ENCODE measurements around the gene PRPS2. TPM values are rescaled to one million over a fixed set of nuclear protein-coding genes. Genes with fewer than 3 reads are reported as not detected.

PRPS2 gene
- total RNA-seq, 2 donors from 2014 or later: 71.4 to 74.1 TPM

DNA sequence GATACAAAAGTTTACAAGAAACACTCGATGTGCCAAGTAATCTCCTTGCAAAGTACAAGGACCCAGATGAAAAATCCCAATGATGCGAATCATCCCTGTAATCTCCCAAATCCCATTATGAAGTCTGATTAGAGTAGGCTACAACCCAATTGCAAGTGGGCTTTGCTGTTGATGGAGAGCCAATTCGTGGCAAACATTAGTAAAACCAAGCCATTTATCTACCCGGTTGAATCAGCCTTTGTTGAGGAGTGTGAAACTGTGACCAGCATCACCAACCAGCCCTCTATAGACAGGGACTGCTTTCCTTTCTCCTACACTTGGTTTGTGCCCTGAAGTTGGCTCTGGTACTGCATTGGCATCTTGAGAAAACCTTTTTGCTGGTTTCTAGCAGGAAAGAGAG is 1.2 kb upstream of the PRPS2 start:
- DNase-seq (no peak), ATAC-seq (replicated peaks in 1 of 2) (no peak)
- Mint-ChIP-seq H3K9me3 (no peaks in the 10 kb centered on the region), H3K27ac (peak overlapping the region; percentile 77), H3K4me1 (ENCODE audit: low read depth) (peaks cover 15% of the 10 kb centered on the region), H3K27me3 (ENCODE audit: low read depth) (peaks cover 18% of the 10 kb centered on the region), H3K36me3 (ENCODE audit: insufficient read depth in 2 of 2) (peaks cover 2 to 7% of the 10 kb centered on the region in 2 donors), H3K4me3 (peak overlapping the region; percentile 79 to 86)

DNA sequence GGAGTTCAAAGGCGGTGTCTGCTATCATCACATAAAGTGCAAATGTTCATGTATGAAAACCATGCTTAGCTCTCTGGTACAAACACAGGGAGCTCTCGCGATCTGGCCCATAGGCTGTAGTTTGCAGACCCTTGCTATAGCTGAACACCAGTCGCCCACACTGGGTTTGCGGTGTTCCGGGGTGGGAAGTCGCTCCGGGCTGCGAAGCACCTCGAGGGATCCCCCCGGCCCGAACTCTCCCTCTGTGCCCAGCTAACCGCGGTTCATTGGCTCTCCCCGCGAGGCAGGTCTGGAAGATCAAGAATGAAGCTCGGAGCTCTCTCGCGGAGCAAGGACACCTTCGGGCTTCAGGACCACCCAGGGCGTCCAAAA is 341 bp upstream of the PRPS2 start:
- H3K9me3 Mint-ChIP-seq: no peaks in the 10 kb centered on the region
- H3K27me3 Mint-ChIP-seq (ENCODE audit: low read depth): peaks cover 14% of the 10 kb centered on the region
- peak; percentile 27 to 42 for ATAC-seq (replicated peaks in 1 of 2)

DNA sequence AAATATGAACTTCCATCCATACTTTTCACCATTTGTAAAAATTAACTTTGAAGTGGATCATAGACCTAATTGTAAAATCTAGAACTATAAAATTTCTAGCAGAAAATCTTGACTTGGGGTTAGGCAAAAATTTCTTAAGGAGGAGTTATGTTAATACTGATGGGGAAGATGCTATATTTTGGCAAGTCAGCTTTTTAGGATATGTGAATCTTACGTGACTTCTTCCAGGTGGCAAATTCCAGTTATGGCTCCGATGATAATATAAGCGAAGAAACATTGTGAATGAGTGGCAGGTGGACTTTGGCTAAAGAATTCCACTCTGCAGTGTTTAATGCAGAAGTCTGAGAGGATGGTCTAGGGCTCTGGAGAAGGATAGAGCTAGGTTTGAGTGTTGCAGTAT is 1.5 kb downstream of the PRPS2 start:
- Mint-ChIP-seq H3K36me3 (ENCODE audit: insufficient read depth in 2 of 2) (peaks cover 2 to 12% of the 10 kb centered on the region in 2 donors), H3K4me3 (peak overlapping the region; percentile 84 to 92), H3K4me1 (ENCODE audit: low read depth) (peaks cover 15% of the 10 kb centered on the region), H3K27ac (peak overlapping the region; percentile 57), H3K9me3 (no peaks in the 10 kb centered on the region), H3K27me3 (ENCODE audit: low read depth) (peaks cover 8% of the 10 kb centered on the region)
- ATAC-seq (replicated peaks in 1 of 2) (no peak), DNase-seq (no peak)

More for the DNA sequence above, 341 bp upstream of the PRPS2 start:
- H3K36me3 Mint-ChIP-seq (ENCODE audit: insufficient read depth in 2 of 2): peaks cover 2 to 10% of the 10 kb centered on the region in 2 donors
- H3K27ac Mint-ChIP-seq: no peak overlapping the region
- DNase-seq: no peak
- H3K4me3 Mint-ChIP-seq: peak overlapping the region; percentile 79 to 86
- peaks cover 15% of the 10 kb centered on the region for H3K4me1 Mint-ChIP-seq (ENCODE audit: low read depth)

DNA sequence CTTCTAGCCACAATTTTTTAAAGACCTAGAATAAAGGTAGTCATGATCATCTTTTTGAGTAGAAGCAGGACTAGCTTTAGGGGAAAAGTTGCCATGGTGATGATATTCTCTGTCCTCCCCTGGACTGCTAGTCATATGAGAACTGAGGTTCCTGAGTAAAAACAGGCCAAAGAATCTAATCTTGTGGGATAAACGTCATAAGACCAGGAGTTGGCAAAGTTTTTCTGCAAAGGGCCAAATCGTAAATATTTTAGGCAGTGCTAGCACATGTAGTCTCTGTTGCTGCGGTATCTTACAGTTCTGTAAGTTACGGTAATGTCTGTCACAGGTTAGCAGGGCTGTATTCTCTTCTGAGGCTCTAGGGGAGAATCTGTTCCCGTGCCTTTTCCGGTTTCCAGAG is 3.4 kb downstream of the PRPS2 start:
- Mint-ChIP-seq H3K27ac (no peak overlapping the region), H3K27me3 (ENCODE audit: low read depth) (peaks cover 8% of the 10 kb centered on the region), H3K36me3 (ENCODE audit: insufficient read depth in 2 of 2) (peaks cover 2 to 13% of the 10 kb centered on the region in 2 donors), H3K9me3 (no peaks in the 10 kb centered on the region), H3K4me1 (ENCODE audit: low read depth) (peaks cover 15% of the 10 kb centered on the region), H3K4me3 (no peak overlapping the region)
- no peak for ATAC-seq (replicated peaks in 1 of 2)
- DNase-seq: no peak

DNA sequence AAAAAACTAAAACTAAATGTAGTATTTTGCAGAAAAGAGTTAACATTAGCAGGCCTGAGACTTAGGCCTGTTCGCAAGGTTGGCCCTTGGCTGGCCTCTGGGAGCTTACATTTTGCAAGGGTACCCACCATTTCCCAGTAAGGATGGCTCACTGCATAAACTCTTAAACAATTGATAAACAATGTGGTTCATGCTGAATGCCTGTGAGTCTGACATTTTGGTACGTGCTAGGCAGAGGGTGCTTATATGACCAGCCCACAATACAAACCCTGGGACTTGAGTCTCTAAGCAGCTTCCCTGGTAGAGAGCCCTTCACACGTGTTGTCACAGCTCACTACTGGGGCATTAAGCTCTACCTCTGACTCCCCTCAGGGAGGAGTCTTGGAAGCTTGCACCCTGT is 7.4 kb downstream of the PRPS2 start:
- no peak for ATAC-seq (replicated peaks in 1 of 2)
- Mint-ChIP-seq H3K36me3 (ENCODE audit: insufficient read depth in 2 of 2) (peaks cover 3 to 23% of the 10 kb centered on the region in 2 donors), H3K4me1 (ENCODE audit: low read depth) (peaks cover 21% of the 10 kb centered on the region), H3K4me3 (no peak overlapping the region), H3K9me3 (no peaks in the 10 kb centered on the region), H3K27ac (no peak overlapping the region), H3K27me3 (ENCODE audit: low read depth) (no peaks in the 10 kb centered on the region)
- DNase-seq: no peak

DNA sequence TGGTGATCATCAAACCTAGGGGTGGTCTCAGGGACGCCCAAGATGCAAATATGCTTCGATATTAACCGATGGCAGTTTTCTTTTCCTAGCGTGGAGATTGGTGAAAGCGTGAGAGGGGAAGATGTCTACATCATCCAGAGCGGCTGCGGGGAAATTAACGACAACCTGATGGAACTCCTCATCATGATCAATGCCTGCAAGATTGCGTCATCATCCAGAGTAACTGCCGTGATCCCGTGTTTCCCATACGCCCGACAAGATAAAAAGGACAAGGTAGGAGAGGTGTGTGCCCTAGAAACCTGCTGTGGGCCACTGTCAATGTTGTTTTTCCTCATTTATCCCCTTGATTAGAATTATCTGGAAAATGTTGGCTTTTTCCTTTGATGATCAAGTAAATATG is 7.9 kb downstream of the PRPS2 start:
- Mint-ChIP-seq H3K36me3 (ENCODE audit: insufficient read depth in 2 of 2) (peaks cover 3 to 23% of the 10 kb centered on the region in 2 donors), H3K27me3 (ENCODE audit: low read depth) (no peaks in the 10 kb centered on the region), H3K4me3 (no peak overlapping the region), H3K4me1 (ENCODE audit: low read depth) (peaks cover 24% of the 10 kb centered on the region), H3K27ac (no peak overlapping the region), H3K9me3 (no peaks in the 10 kb centered on the region)
- DNase-seq (no peak), ATAC-seq (replicated peaks in 1 of 2) (no peak)

DNA sequence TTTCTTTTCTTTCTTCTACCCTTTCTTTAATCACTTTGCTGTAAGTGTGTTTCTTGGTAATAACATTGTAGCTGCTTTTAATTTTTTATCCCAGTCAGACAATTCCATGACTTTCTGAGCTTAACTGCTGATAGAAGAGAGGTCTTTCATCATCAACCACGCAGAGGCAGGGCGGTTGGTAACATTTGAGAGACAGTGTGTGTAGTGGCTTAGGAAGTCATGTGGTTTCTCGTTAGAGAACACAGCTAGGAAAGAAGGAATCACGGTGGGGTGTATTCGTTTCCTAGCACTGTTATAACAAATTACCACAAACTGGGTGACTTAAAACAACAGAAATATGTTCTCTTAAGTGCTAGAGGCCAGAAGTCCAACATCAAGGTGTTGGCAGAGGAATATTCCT is 11.5 kb downstream of the PRPS2 start:
- peaks cover 3 to 19% of the 10 kb centered on the region in 2 donors for H3K36me3 Mint-ChIP-seq (ENCODE audit: insufficient read depth in 2 of 2)
- H3K4me1 Mint-ChIP-seq (ENCODE audit: low read depth): peaks cover 24% of the 10 kb centered on the region
- H3K27ac Mint-ChIP-seq: peak overlapping the region; percentile 82
- DNase-seq (peak in 1 of 2 donors; percentile 7), ATAC-seq (replicated peaks in 1 of 2) (peak; percentile 53 to 55)
- H3K27me3 Mint-ChIP-seq (ENCODE audit: low read depth): no peaks in the 10 kb centered on the region
- no peaks in the 10 kb centered on the region for H3K9me3 Mint-ChIP-seq
- peak overlapping the region in 1 of 2 donors; percentile 39 for H3K4me3 Mint-ChIP-seq

DNA sequence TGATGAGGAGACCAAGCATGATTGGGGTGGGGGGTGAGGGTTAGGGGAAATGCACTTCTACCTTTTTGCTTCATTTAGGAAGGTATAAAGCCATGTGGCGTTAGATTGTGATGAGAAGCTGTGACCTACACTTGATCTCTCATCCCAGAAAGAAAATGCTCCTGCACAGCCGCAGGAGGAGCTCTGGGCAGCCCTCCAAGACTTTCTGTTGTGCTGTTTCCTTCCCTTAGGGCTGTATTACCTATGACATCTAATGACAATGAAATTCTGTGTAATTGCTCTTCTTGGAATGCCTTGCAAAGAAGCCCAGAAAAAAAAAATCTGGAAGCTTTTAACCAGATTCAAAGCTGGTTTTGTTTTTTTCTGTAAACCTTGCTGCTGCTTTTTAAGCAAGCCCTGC is 13.4 kb downstream of the PRPS2 start:
- no peak for ATAC-seq (replicated peaks in 1 of 2)
- Mint-ChIP-seq H3K27ac (no peak overlapping the region), H3K4me3 (no peak overlapping the region), H3K9me3 (no peaks in the 10 kb centered on the region), H3K27me3 (ENCODE audit: low read depth) (no peaks in the 10 kb centered on the region), H3K4me1 (ENCODE audit: low read depth) (peaks cover 24% of the 10 kb centered on the region), H3K36me3 (ENCODE audit: insufficient read depth in 2 of 2) (peaks cover 4 to 22% of the 10 kb centered on the region in 2 donors)
- no peak for DNase-seq

DNA sequence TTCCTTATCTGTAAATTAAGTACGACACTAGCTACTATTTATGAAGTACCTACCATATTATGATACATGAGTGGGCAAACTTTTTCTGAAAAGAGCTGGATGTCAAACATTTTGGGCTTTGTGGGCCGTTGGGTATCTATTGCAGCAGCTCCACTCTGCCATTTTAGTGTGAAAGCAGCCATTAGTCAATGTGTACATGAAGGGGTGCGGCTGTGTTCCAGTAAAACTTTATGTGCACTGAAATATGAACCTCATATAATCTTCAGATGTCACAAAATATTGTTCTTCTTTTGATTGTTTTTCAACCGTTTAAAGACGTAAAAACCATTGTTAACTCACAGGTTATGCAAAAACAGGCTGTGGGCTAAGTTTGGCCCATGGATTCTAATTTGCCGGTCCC is 14.1 kb downstream of the PRPS2 start:
- no peaks in the 10 kb centered on the region for H3K9me3 Mint-ChIP-seq
- peaks cover 24% of the 10 kb centered on the region for H3K4me1 Mint-ChIP-seq (ENCODE audit: low read depth)
- ATAC-seq (replicated peaks in 1 of 2) (no peak), DNase-seq (no peak)
- peaks cover 4 to 25% of the 10 kb centered on the region in 2 donors for H3K36me3 Mint-ChIP-seq (ENCODE audit: insufficient read depth in 2 of 2)
- no peak overlapping the region for H3K4me3 Mint-ChIP-seq
- no peaks in the 10 kb centered on the region for H3K27me3 Mint-ChIP-seq (ENCODE audit: low read depth)
- H3K27ac Mint-ChIP-seq: no peak overlapping the region

DNA sequence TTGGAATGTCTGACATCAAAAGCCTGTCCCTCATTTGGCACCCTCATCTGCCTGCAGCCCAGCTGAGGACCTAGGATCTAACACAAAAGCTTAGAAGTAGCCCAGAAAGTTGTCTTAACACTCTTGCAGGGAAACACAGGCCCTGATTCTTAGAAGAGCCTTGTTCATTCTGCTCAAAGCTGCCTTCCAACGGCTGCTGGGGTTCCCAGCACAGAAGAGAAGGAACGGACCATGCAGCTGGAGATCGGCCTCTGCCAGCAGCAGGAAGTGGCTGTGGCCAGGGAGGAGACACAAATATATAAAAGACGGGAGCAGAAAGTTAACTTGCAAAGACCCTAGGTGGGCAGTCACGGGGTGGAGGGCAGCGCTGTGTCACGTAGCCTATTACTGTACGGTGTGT is 20.4 kb downstream of the PRPS2 start:
- ATAC-seq (replicated peaks in 1 of 2): no peak
- Mint-ChIP-seq H3K36me3 (ENCODE audit: insufficient read depth in 2 of 2) (peaks cover 3 to 15% of the 10 kb centered on the region in 2 donors), H3K27ac (peak overlapping the region; percentile 34), H3K4me1 (ENCODE audit: low read depth) (no peaks in the 10 kb centered on the region), H3K27me3 (ENCODE audit: low read depth) (peaks cover 6% of the 10 kb centered on the region), H3K4me3 (no peak overlapping the region), H3K9me3 (no peaks in the 10 kb centered on the region)
- no peak for DNase-seq

DNA sequence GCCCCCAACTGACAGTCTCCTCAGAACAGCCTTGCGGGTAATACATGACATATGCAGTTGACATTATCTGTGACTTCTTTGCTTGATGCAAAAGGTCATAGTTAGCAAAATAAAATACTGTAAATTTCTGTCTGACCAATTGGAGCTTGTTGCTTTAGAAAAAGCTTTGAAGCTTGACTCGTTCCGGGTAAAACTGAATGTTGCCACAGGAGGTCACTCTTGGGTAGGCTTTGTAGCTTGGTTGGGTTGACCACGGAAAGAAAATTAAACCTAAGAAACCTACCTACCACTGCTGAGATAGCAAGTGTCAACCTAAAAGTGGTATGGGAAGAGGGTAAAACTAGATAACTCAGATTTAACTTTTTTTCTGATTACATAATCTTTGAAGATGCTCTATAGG is 23.2 kb downstream of the PRPS2 start:
- no peaks in the 10 kb centered on the region for H3K4me1 Mint-ChIP-seq (ENCODE audit: low read depth)
- peak; percentile 28 to 36 for DNase-seq
- H3K9me3 Mint-ChIP-seq: no peaks in the 10 kb centered on the region
- peak; percentile 39 to 48 for ATAC-seq (replicated peaks in 1 of 2)
- H3K4me3 Mint-ChIP-seq: no peak overlapping the region
- H3K27me3 Mint-ChIP-seq (ENCODE audit: low read depth): peaks cover 6% of the 10 kb centered on the region
- H3K36me3 Mint-ChIP-seq (ENCODE audit: insufficient read depth in 2 of 2): peaks cover 2 to 13% of the 10 kb centered on the region in 2 donors
- H3K27ac Mint-ChIP-seq: no peak overlapping the region

DNA sequence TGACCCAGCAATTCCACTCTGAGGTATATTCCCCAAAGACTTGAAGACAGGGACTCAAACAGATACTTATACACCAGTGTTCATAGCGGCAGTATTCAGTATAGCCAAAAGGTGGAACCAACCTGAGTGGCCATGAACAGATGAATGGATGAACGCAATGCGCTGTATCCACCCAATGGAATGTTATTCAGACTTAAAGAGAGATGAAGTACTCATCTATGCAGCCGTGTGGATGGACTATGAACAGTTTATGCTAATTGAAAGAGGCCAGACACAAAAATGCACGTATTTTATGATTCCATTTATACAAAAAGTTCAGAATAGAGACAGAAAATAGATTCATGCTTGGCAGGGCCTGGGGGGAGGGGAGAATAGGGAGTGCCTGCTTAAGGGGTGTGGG is 26.3 kb downstream of the PRPS2 start:
- no peak for DNase-seq
- ATAC-seq (replicated peaks in 1 of 2): no peak
- Mint-ChIP-seq H3K27me3 (ENCODE audit: low read depth) (no peaks in the 10 kb centered on the region), H3K4me3 (no peak overlapping the region), H3K36me3 (ENCODE audit: insufficient read depth in 2 of 2) (peaks cover 0 to 15% of the 10 kb centered on the region in 2 donors), H3K27ac (no peak overlapping the region), H3K4me1 (ENCODE audit: low read depth) (no peaks in the 10 kb centered on the region), H3K9me3 (no peaks in the 10 kb centered on the region)

DNA sequence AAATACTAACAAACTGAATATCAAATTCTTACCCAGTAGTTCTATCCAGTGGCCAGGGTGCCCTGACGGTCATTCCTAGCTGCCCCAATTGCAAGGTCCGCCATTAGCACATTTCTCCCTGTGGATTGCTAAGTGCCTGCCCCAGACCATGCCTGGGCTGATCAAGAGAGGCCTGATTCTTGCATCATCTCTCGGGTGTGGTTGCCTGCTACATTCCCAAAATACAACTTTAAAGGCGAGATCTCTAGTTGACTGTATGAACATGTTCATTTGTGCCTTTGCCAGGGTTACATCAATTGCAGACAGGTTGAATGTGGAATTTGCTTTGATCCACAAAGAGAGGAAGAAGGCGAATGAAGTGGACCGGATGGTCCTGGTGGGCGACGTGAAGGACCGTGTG is 28.0 kb downstream of the PRPS2 start:
- Mint-ChIP-seq H3K36me3 (ENCODE audit: insufficient read depth in 2 of 2) (peaks cover 0 to 17% of the 10 kb centered on the region in 2 donors), H3K4me3 (no peak overlapping the region), H3K27me3 (ENCODE audit: low read depth) (no peaks in the 10 kb centered on the region), H3K27ac (no peak overlapping the region), H3K4me1 (ENCODE audit: low read depth) (no peaks in the 10 kb centered on the region), H3K9me3 (no peaks in the 10 kb centered on the region)
- ATAC-seq (replicated peaks in 1 of 2): no peak
- DNase-seq: no peak

DNA sequence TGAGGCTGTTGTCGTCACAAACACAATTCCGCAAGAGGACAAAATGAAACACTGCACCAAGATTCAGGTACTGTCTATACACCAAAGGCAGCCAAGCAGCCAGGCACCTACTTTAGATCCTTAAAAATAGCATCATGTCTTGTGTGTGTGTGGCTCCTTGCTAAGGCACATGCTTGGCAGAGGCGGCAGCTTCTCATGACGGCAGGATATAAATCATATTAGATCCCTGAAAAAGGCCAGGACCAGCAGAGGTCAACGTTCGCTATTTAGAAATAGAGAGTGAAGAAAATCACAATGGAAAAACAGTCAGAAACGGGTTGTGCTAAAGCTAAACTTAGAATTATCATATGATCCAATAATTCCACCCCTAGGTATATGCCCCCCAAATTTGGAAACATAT is 29.5 kb downstream of the PRPS2 start:
- no peak for DNase-seq

More for the DNA sequence above, 29.5 kb downstream of the PRPS2 start:
- H3K9me3 Mint-ChIP-seq: no peaks in the 10 kb centered on the region
- H3K27me3 Mint-ChIP-seq (ENCODE audit: low read depth): no peaks in the 10 kb centered on the region
- no peak overlapping the region for H3K27ac Mint-ChIP-seq
- H3K4me3 Mint-ChIP-seq: no peak overlapping the region
- H3K36me3 Mint-ChIP-seq (ENCODE audit: insufficient read depth in 2 of 2): peaks cover 2 to 20% of the 10 kb centered on the region in 2 donors
- no peak for ATAC-seq (replicated peaks in 1 of 2)
- no peaks in the 10 kb centered on the region for H3K4me1 Mint-ChIP-seq (ENCODE audit: low read depth)
